WERI-Rb-1 (cell line): Measurements from ENCODE around the gene ZDHHC11.

ENCODE experiments used
- DNase-seq: peaks from one replicate; pipeline ENCODE4 v3.0.0-alpha.2; 2020
- H3K27ac ChIP-seq: fragments of 250-450 bp; sonication (Bioruptor Pico); 2 replicates; pipeline ENCODE4 v1.5.1; 2020; ENCODE audit warnings: mild to moderate bottlenecking, moderate library complexity
- H3K27me3 ChIP-seq: fragments of 250-450 bp; sonication (Bioruptor Pico); 2 replicates; pipeline ENCODE4 v1.5.1; 2021; ENCODE audit warnings: mild to moderate bottlenecking, low read depth, moderate library complexity; ENCODE audit not compliant: insufficient read depth, severe bottlenecking
- H3K36me3 ChIP-seq: fragments of 250-450 bp; sonication (Bioruptor Pico); 2 replicates; pipeline ENCODE4 v1.5.1; 2020; ENCODE audit warnings: mild to moderate bottlenecking, moderate library complexity
- H3K4me3 ChIP-seq: 2 replicates; pipeline ENCODE4 v1.5.1; 2011; ENCODE audit warnings: low read depth, mild to moderate bottlenecking, control low read depth, low read length
- H3K9me3 ChIP-seq: fragments of 250-450 bp; sonication (Bioruptor Pico); 2 replicates; pipeline ENCODE4 v1.5.1; 2021; ENCODE audit warnings: mild to moderate bottlenecking, moderate library complexity; ENCODE audit not compliant: severe bottlenecking
- TF ChIP-seq, protein P1 (sequence below): IDR thresholded peaks from 2 replicates; pipeline ENCODE4 v1.5.1; 2011; ENCODE audit warnings: low read depth, mild to moderate bottlenecking, control low read depth, inconsistent platforms, low read length

Gene ZDHHC11

GRCh38 chr5:864492-865167 lies 13.8 kb upstream of the ZDHHC11 start:
- TF ChIP-seq, protein P1, sequence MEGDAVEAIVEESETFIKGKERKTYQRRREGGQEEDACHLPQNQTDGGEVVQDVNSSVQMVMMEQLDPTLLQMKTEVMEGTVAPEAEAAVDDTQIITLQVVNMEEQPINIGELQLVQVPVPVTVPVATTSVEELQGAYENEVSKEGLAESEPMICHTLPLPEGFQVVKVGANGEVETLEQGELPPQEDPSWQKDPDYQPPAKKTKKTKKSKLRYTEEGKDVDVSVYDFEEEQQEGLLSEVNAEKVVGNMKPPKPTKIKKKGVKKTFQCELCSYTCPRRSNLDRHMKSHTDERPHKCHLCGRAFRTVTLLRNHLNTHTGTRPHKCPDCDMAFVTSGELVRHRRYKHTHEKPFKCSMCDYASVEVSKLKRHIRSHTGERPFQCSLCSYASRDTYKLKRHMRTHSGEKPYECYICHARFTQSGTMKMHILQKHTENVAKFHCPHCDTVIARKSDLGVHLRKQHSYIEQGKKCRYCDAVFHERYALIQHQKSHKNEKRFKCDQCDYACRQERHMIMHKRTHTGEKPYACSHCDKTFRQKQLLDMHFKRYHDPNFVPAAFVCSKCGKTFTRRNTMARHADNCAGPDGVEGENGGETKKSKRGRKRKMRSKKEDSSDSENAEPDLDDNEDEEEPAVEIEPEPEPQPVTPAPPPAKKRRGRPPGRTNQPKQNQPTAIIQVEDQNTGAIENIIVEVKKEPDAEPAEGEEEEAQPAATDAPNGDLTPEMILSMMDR: no peak
- peaks cover 81% of the 10 kb centered on the region for H3K36me3 ChIP-seq

DNA sequence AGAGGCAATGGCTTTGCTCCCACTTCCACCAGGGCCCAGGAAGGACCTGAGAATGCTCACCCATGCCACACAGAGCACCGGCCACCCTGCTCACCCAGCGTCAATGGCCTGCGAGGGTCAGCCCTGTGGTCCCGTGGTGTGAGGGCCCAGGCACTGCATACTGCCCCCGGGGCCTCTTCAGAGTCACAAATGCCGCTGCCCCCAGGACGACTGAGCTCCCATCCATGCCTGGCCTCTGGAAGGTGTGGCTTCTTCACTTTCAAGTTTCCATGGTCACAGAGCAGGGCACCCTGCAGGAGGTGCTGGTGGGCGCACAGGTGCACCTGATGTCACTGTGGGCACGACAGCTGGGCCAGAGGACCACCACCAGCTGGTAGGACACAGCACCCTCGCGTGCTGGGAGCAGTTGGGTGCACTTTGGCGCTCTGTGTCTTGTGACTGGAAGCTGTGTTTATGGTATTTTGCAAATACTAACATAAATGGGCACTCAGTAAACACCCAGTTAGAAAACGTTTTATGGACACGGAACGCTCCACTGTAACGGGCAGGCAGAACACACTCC lies 12.5 kb upstream of the ZDHHC11 start:
- DNase-seq: no peak
- Histone ChIP-seq H3K4me3 (no peak overlapping the region), H3K27ac (no peak overlapping the region), H3K27me3 (no peaks in the 10 kb centered on the region), H3K9me3 (no peaks in the 10 kb centered on the region), H3K36me3 (peaks cover 68% of the 10 kb centered on the region)
- TF ChIP-seq, protein P1: no peak; the same call in 1 of the 2 replicates

More at GRCh38 chr5:864492-865167, 13.8 kb upstream of the ZDHHC11 start:
- H3K4me3 ChIP-seq: no peak overlapping the region
- H3K27me3 ChIP-seq: no peaks in the 10 kb centered on the region
- no peaks in the 10 kb centered on the region for H3K9me3 ChIP-seq
- DNase-seq: no peak
- no peak overlapping the region for H3K27ac ChIP-seq

DNA sequence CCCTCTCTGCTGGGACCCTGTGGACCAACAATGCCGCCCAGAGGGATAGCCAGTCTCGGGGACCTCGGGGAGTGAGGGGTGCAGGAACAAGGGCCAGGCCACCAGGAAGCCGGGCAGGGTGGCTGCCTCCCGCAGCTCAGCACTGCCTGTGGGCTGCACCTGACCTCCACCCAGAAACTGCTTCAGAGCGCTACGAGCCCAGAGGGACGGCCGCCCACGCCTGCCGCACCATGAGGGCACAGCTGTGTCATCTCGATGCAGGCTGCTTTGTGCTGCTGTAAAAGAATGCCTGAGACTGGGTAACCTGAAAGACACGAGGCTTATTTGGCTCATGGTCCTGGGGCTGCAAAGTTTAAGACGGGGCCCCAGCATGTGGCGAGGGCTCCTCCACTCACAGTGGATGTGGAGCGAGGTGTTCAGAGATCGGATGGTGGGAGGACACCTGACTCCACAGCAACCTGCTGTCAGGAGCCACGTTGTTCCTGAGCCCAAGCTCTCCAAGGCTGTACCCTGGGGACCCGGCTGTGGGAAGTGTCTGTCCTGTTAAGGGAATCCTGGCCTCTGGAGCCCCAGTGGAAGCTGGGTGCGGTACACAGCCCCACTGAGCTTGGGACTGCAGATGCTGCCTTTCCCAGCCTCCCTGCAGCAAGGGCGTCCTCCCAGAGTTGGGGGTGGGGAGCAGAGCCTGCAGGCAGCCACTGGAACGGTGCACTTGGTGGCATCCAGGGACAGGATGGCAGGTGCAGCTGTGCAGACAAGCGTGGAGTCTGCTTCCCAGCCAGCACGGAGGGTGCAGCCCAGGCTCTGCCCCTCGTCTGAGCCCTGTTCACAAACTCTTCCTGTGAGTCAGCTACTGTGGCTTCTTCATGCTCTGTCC lies 11.8 kb upstream of the ZDHHC11 start:
- TF ChIP-seq, protein P1: no peak
- DNase-seq: no peak
- Histone ChIP-seq H3K9me3 (no peaks in the 10 kb centered on the region), H3K27me3 (no peaks in the 10 kb centered on the region), H3K4me3 (no peak overlapping the region), H3K27ac (no peak overlapping the region), H3K36me3 (peaks cover 60% of the 10 kb centered on the region)

- Histone ChIP-seq H3K4me3 (no peak overlapping the region), H3K36me3 (peaks cover 51% of the 10 kb centered on the region), H3K27ac (no peak overlapping the region), H3K9me3 (no peaks in the 10 kb centered on the region), H3K27me3 (no peaks in the 10 kb centered on the region)
- DNase-seq: no peak
- TF ChIP-seq, protein P1: no peak
Measured at GRCh38 chr5:861442-862366, 10.9 kb upstream of the ZDHHC11 start.

GRCh38 chr5:860506-861150 lies 9.8 kb upstream of the ZDHHC11 start:
- no peak for DNase-seq
- Histone ChIP-seq H3K36me3 (peaks cover 41% of the 10 kb centered on the region), H3K27me3 (no peaks in the 10 kb centered on the region), H3K4me3 (no peak overlapping the region), H3K9me3 (no peaks in the 10 kb centered on the region), H3K27ac (no peak overlapping the region)
- TF ChIP-seq, protein P1: no peak
